Measurements from ENCODE around the gene UBA52.
"Not testable (repeated sequence)": the region's sequence is repeated elsewhere in the genome, so short reads cannot be mapped to it uniquely, and the experiment has no call there.

UBA52 gene

DNA sequence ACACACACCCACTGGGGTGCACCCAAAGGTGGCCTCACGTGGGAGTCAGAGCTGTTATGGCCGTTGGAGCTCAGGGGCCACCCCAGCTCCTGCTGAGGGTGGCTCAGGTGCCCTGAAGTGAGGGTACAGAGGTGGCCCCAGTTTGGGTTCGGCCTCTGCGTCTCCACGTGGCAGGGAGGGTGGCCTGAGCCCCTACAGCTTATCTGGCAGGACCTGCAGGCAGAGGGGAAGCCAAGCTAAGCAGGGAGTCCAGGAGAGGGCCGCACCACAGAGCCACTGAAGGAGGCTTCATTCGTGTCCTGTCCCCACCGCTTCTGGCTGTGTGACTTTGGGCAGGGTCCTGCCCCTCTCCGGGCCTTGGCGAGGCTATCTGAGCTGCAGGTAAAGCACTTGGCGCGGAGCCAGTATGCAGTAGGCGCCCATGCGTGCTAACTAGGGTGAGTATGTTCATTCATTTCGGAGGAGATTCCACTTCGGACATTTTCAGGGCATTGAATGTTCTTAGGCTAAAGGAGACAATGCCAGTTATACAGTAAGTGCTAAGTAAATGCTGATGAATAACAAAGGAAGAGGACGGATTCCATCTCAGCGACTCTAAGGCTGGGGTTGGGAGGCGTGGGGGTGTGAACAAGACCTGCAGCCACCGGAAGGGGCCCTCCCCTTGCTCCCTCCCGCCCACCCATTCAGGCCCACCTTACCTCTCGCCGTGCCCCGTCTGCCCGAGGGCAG lies 21.9 kb downstream of the UBA52 start:
- DNase-seq: no peak

DNA sequence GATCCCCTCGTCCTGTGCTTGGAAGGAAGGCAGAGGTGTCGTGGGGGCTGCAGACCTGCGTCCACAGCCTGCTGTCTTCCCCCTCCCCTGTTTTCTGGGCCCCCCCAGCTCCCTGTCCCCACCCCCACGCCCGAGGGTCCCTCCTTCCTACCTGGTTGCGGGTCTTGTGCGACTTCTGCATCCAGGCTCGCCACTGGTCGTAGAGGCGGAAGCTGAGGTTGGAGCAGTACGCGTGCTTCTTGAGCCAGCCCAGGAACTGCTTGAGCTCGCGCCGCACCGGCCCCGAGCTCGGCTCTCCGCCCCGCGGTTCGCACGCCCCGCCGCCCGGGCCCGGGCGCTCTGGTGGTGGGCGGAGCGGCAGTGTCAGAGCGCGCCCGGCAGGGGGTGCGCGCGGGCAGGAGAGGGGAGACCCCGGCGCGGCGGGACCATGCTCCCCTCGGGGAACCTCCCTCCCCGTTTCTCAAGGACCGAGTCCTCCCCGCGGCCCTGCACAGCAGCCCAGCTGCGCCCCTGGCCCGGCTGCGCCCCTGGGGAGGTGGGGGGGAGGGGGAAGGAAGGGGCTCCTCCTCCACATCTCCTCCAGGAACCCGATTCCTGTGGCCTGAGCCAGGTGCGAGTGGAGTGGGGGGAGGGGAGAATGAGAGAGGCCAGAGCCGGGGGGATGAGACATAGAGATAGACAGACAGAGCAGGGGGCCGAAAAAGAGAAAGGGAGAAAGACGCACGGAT lies 22.6 kb downstream of the UBA52 start:
- DNase-seq: peak; percentile 49

DNA sequence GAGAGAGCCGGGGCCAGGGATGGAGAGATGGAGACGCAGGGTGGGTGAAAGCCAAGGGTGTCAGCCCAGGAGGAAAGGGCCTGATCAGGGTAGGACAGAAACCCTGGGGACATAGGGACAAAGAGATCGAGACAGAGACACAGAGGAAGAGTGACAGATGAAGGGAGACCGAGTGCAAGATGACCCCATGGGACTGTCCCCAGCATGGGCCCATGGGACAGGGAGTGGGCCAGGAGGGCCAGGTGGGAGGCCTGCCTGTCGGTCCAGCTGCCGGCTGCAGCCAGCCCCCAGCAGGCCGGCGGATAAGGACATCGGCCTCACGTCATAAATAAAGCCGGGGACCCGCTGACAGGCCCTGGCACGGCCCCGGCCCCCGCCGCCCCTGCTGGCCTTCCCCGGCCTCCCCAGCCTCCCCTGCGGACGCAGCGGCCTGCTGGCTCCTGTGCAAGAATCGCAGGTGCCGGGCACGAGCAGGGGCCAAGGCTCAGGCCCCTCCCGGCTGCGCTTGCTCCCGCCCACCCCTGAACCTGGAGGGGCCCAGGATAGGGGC lies 23.2 kb downstream of the UBA52 start:
- no peak for DNase-seq

DNA sequence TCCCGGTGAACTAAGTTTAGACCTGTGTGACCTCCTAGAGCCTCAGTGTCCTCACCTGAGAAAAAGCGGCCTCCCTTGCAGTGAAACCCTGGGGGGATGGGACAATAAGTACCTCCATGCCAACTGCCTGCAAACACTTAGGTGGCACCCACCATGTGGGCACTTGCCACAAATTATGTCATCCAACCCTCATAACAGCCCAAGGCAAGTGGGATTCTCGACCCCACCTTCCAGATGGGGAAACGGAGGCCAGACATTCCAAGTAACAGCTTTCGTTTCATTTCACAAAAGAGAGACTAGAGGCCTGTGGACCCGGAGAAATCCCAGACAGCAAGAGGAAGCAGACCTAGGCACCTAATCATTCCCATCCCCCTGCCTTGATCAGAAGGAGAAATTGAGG lies 23.8 kb downstream of the UBA52 start:
- DNase-seq: no peak

DNA sequence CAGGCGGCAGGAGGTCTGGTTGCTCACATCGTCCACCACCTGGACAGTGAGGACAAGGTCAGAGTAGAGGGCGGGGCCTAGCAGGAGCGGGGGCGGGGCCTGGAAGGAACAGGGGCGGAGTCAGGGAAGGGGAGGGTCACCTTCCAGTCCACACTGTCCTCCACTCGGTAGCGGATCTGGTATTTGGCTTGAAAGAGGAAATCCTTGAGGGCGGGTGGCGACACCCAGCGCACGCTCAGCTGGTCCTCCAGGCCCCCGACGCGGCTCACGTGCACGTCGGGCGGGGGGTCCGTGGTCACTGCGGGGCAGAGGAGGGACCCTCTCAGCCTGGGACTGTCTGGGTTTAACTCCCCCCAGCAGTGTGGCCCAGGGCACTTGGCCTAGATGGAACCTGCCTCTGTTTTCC lies 25.1 kb downstream of the UBA52 start:
- no peak for DNase-seq

DNA sequence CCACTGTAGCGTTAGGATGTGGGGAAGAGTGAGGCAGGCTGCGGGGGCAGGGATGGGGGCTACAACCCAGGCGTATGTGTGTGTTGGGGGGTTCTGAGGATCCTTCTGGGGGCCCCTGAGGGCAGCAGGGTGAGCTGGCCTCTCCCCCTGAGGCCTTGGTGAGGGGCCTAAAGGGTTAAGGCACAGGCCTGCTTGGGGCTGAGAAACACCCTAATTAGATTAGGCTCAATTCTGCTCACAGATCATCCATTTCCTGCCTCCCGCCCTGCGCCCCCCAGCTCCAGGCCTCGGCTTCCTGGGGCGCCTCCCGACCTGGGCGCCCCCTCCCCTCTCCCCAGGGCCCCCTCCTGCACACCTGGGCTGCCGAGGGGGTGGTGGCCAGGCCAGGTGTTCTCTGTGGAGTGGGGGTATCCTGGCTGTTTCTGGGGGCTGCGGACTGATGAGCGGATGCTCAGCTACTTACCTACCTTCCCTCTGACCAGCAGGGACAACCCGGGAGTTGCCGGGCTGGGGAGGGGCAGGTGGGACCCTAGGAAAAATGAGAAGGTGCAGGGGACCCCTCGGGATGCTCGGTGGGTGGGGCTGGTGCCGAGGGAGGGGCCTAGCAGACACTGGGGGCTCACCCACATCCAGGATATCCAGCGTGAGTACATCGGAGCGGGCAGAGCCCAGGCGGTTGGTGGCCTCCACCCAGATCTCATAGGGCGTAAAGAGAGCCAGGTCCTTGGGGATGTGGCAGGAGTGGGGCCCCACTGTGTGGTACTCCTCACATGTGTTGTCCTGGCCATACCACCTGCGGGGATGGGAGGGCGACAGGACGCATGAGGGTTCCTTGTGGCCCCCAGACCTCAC lies 26.4 kb downstream of the UBA52 start:
- no peak for DNase-seq

DNA sequence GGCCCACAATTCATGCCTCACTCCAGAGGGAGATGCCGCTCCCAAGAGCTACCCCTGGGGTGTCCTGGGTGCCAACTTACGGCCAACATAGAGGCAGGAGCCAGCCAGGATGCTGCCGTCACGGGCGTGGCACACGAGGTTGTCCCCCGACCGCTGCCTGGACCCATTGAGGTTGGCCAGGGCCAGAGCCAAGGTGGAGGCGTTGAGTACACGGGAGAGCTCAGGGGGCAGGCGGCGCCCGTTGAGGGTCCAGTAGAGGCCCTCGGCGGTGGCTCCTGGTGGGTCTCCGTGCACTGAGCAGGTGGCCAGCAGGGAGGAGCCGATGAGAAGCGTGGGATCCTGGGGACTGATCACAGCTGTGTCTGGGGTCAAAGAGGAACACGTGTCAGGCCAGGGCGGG lies 27.8 kb downstream of the UBA52 start:
- no peak for DNase-seq

DNA sequence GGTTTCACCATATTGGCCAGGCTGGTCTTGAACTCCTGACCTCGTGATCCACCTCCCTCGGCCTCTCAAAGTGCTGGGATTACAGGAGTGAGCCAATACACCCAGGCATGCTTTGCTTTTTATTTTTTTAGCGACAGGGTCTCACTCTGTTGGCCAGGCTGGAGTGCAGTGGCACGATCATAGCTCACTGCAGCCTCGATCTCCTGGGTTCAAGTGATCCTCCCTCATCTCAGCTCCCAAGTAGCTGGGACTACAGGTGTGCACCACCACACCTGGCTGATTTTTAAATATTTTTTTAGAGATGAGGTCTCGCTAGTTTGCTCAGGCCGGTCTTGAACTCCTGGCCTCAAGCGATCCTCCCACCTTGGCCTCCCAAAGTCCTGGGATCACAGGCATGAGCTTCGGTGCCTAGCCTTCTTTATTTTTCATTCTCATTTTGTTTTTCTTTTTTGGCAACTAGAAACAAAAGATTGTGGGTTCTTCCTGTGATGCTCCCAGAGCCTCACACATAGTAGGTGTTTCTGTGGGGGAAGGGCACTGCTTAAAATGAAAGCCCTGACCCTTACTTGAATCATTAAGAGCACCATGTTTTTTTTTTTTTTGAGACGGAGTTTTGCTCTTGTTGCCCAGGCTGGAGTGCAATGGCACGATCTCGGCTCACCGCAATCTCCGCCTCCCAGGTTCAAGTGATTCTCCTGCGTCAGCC lies 29.2 kb downstream of the UBA52 start:
- not testable (repeated sequence) for DNase-seq

DNA sequence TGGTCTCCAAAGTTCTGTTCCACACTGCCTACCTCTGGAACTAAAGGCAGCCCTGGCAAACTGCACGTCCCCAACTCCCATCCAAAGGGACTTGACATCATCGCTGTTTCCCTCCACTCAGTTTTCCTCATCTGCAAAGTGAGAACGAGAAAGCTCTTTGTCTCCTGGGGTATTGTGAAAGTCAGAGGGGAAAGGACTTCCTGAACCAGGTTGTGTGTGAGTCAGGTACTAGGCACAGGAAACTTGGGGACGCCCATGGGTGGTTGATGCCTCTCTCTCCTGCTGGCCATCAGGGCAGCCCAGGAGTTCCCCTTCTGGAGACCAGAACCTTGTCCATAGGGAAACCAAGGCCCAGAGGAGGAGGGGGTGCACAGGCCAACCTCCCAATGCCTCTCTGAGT lies 30.2 kb downstream of the UBA52 start:
- no peak for DNase-seq

DNA sequence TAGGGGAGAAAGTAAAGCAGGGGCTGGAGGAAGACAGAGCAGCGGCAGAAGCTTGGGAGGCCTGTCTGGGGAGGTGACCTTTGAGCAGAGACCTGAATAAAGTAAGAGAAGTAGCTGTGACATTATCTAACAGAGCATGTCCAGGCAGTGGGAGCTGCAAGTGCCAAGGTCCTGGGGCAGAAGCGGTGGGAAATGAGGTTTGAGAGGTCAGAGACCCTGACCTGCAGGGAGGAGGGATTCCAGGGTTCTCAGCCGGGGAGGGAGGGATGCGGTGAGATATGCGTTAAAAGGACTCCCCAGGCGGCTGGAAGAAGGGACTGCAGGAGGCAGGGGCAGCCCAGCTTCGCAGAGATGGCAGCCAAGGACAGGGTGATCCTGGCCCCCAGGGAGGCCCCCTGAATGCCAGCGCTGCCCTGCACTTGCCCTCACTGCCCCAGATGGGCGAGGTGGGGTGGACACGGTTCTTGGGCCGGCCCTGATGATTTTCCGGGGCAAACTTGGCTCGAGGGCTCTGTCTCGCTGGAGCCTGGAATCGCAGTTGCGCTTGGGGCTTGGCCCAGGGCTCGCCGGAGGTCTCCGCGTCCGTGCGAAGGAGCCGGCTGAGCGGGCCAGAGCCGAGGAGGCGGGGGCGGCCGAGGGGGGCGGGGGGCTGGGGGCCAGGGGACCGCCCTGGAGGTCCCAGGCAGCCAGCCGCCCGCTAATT lies 31.7 kb downstream of the UBA52 start:
- DNase-seq: no peak

DNA sequence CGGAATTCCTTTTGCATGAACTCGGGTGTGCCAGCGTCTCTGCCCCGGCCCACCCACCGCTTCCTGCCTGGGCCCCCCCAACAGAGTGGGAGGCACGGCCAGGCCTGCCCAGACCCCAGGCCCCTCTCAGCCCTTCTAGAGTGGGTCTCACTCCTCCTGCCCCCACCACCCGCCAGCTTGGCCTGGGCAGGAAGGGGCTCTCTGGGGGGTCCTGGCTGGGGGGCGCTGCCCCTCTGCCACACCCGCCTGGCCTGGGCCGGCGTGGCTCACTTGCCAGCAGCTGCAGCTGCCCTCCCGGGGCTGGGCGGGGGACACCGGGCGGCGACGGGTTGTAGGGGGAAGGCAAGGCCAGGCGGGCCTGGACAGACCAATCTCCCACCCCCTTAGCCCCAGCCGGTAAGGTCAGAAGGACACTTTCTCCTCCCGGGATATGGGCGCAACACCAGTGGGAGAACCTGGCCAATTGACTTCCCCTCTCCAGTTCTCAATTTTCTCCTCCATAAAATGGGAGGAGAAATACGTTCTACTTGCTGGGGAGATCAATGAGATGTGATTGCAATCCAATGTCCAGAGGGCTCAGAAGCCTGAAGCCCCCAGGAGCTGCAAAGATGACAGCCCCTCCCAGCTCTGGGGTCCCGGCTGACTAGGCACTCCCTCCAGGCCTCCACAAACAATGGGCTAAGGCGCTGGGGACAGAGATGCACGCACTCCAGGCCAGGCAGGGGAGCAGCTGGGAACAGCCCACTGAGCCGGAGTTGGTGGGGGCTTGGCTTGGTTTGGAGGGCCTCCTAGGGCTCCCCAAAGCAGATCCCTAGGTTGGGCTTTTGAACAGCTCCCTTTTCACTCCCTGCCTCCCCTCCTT lies 32.5 kb downstream of the UBA52 start:
- DNase-seq: no peak

DNA sequence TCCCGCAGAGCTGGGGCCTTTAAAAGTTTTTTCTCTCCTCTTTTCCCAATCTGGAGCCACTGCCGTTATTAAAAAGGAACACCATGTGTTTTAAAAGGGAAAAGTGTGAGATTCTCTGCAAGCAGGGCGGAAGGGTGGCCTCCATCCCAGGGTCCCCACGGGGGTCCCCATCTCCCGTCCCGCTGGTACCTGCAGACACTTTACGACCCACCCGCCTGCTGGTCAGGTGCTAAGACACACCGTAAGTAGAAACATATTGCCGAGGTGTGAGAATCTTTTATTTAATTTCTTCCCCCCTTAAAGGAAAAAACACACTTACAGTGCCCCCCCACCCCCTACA lies 33.1 kb downstream of the UBA52 start:
- no peak for DNase-seq

DNA sequence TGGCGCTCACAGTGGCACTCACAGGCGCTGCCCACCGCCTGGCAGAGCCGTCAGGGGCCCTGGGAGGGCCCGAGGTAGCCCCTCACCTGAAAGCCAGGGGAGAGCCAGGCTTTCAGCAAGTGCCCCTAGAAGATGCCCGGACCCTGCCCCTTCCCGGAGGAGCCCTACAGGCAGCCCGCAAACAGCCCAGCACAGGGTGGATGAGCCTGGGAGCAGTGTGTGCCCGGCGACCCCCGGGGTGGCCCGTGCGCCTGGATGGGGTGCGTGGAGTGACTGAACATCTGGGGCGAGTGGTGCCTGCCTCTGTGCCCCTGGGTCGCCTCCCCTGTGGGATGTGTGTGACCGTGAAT lies 33.5 kb downstream of the UBA52 start:
- no peak for DNase-seq

DNA sequence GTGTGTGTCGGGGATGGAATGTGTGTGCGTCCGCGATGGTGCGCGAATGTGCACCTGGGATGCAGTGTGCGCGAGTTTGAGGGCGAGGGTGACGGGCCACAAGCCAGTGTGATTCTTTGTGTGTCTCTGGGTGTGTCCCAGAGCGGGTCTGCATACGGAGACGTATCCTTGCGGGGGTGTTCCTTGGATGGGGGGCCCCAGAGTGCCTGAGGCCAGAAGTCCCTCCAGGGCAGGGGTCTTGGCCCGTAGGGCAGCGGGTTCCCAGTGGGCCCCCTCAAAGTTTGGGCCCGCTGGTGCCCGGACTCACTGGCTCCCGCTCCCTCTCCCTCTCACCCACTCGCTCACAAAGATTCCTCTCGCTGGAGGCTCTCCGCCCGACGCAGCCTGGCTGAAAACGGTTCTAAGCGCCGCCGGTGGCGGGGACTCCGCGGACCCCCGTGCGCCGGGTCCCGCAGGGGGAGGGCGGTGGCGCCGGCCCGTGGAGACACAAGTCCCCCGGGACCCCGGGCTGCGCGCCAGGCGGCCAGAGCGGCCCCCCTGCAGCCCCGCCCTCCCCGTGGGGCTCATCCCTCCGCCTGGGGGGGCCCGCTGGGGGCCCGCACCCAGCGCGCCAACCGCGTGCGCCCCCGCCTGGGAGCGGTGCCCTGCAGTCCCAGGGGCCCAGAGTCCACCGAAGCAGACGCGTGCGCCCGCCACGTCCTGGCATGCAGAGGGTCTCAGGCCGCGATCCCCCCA lies 34.1 kb downstream of the UBA52 start:
- no peak for DNase-seq

DNA sequence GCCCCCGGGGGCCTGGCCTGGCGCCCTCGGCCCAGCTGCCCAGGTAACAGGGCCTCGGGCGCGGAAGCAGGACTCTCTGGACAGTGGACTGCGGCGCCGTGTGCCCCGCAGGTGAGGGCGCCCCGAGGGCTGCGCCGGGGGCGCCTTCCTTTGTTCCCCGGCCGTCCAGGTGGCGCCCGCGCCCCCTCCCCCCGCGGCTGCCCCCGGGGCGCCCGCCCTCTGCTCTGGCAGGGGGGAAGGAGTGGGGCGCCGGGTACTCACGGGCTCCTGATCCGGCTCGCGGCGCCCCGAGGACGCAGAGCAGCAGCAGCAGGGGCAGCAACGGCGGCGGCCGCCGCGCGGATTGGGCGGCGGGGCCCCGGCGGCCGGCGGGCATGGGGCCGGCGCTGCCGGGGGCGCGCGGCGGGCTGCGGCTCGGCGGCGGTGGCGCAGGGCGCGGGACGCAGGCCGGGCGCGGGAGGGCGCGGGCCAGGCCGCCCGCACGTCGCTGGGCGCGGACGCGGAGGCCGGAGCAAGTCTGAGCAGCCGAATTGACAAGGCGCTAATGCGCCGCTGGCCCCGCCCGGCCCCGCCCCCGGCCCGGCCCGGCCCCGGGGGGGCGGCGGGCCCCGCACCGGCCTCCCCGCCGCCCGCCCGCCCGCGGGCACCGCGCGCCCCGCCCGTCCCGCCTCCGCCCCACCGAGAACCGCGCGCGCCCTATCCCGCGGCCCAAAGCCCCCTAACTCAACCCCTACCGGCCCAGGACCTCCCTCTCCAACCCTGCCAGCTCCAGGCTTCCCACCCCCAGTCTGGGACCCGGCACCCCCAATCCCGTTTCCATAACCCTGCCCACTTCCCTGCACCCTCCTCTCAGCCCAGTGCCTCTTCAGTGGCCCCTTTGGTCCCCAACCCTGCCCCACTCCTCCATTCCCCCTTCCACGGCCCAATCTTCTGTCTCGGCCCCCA lies 34.9 kb downstream of the UBA52 start, which contains the start of gene CRLF1:
Gene CRLF1, minus strand, starts transcription at position 519 of the 945 bp plus-strand sequence. Its CDS starts 143 bp downstream, at position 376.
- DNase-seq: no peak

DNA sequence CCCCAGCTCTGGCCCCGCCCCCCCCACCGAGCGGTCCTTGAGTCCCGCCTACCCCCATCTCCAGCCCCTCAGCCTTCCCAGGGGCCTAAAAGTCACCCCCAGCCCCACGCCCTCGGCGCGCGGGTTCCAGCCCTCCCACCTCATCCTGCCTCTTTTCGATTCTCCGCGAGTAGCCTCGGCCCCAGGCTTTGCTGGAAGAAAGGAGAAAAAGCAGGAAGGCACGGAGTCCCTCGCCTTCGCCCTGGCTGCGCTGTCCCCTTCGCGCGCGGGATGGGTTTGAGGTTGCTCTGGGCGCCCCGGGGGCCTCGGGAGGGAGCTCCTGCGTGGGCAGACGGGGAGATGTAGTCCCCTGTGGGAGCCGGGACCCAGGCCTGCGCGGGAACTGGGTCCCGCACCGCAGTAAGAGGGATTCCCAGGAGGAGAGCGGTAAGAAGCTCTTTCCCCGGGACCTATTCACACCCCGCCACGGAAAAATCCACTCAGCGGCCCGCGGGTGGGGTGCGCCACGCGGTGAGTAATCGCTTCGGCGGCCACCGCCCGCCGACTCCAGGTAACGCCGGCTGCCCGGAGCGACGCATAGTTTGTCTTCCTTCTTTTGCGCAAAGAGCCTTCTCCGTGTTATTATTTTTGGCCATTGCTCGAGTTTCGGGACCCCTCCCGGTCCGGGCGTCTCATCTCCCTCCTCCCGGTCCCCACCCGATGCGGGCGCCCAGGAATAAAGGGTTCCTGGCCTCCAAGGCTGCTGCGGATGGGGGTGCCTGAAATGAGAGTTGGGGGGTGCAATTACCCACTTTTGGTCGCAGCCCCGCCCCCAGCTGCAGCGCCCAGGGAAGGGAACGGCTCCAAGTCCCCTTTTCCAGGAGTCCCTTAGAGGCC lies 35.8 kb downstream of the UBA52 start:
- DNase-seq: no peak

DNA sequence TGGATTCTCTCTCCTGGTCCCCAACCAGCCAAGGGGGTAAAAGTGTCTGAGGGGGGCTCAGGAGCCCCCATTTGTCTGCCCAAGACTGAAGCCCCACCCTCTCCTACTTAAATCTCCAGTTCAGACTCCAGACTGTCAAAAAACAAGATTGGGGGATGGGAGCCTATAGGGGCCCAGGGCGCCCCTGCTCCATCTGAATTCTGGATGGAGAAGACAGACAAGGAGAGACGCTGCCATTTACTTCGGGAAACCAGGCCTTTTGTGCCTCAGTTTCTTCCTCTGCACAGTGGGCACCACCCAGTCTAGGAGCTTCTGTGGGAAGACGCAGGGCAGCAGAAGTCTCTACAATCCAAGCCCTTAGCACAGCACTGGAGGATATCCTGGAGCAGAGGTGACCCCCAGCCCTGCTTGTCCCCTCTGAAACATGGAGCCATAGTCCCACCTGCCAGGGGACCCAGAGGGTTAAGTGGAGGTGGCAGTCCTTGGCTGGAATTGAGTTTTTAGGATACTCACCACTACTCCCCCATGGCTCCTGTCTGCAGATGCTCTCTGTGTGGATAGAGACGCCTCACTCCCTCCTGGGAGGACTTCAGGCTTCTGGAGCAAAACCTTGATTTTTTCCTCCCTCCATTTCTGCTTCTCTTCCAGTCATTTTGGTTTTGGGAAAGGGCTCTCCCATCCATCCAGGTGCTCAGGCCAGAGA lies 36.6 kb downstream of the UBA52 start:
- no peak for DNase-seq

Data from CD4-positive, alpha-beta T cell treated with Interleukin-4 for 4 hours (primary cell).